ENCODE measurements around the gene CCBE1. TPM values are rescaled to one million over a fixed set of nuclear protein-coding genes. Genes with fewer than 3 reads are reported as not detected.
A peak's percentile ranks its signal among the peaks of the same experiment; 100 is the strongest.

CCBE1 gene
- total RNA-seq, 4 donors from 2014 or later: 1.5 to 10.9 (median 4.6) TPM

DNA sequence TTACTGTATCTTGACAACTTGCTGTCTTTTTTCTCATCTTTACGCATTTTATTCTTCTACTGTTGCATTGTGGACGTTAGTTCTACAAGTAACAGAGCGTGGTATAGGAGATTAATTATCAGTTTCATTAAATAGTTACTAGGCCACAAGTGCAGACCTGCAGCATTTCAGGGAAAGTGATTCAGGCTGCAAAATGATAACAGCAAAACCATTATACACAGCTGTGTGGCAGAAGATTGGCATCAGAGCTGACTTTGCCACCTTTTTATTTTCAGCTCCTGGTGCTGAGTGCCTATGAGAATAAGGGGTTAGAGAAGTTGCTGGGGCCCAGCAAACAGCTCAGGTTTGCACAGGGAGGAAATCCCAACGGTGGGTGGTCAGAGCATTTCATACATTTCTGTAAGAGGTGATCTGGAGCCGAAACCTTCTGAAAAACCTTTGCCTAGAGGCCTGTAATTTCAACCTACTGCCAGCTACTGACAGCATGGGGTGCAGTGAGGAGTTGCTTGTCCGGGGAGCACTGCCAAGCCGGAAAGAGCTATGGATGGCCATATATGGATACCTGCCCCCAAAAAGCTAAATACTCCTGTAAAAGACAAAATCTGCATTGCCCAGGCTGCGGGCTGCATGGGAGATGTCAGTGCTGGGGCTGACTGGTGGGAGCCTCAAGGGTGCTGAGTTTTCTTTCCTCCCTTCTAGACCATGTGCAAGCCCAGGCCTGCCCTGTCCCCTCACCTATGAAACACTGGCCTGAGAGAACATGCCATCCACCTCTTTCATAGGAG is 2.7 kb upstream of the CCBE1 start:
- no peak for DNase-seq
- H3K36me3 ChIP-seq: no peaks in the 10 kb centered on the region
- H3K4me3 ChIP-seq: no peak overlapping the region
- no peak for TF ChIP-seq POLR2A (IDR thresholded peaks at IDR 0.05)
- TF ChIP-seq, protein P1, sequence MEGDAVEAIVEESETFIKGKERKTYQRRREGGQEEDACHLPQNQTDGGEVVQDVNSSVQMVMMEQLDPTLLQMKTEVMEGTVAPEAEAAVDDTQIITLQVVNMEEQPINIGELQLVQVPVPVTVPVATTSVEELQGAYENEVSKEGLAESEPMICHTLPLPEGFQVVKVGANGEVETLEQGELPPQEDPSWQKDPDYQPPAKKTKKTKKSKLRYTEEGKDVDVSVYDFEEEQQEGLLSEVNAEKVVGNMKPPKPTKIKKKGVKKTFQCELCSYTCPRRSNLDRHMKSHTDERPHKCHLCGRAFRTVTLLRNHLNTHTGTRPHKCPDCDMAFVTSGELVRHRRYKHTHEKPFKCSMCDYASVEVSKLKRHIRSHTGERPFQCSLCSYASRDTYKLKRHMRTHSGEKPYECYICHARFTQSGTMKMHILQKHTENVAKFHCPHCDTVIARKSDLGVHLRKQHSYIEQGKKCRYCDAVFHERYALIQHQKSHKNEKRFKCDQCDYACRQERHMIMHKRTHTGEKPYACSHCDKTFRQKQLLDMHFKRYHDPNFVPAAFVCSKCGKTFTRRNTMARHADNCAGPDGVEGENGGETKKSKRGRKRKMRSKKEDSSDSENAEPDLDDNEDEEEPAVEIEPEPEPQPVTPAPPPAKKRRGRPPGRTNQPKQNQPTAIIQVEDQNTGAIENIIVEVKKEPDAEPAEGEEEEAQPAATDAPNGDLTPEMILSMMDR (IDR thresholded peaks at IDR 0.05): no peak
- H3K27ac ChIP-seq: no peak overlapping the region
- H3K9me3 ChIP-seq: no peaks in the 10 kb centered on the region
- no peaks in the 10 kb centered on the region for H3K27me3 ChIP-seq
- intact Hi-C loops (cut with DNase I; ENCODE audit: low total_unique reads): no loop called here
- H3K4me1 ChIP-seq: peaks cover 0 to 2% of the 10 kb centered on the region in 2 donors

DNA sequence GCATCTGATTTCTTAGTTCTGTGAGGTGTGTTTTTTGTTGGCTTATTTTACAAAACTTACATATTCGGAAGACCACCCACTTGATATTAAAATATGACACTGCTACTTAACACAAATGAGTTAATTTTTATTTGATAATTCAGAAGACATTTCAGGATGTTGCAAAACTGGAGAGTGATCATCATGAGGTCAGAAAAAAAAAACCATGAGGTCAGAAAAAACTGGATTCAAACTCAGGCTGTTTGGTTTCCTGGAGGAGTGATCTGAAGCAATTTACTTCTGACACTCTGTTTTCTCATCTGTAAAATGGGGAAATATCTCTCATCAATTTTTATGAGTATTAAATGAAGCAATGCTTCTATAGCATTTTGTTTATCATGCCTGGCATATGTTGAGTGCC is 1.8 kb upstream of the CCBE1 start:
- Histone ChIP-seq H3K27me3 (no peaks in the 10 kb centered on the region), H3K27ac (no peak overlapping the region), H3K36me3 (no peaks in the 10 kb centered on the region), H3K4me3 (no peak overlapping the region), H3K9me3 (no peaks in the 10 kb centered on the region), H3K4me1 (peaks cover 0 to 3% of the 10 kb centered on the region in 2 donors)
- TF ChIP-seq, protein P1 (IDR thresholded peaks at IDR 0.05): no peak
- no peak for TF ChIP-seq POLR2A (IDR thresholded peaks at IDR 0.05)
- no peak for DNase-seq
- intact Hi-C loops (cut with DNase I; ENCODE audit: low total_unique reads): no loop called here

DNA sequence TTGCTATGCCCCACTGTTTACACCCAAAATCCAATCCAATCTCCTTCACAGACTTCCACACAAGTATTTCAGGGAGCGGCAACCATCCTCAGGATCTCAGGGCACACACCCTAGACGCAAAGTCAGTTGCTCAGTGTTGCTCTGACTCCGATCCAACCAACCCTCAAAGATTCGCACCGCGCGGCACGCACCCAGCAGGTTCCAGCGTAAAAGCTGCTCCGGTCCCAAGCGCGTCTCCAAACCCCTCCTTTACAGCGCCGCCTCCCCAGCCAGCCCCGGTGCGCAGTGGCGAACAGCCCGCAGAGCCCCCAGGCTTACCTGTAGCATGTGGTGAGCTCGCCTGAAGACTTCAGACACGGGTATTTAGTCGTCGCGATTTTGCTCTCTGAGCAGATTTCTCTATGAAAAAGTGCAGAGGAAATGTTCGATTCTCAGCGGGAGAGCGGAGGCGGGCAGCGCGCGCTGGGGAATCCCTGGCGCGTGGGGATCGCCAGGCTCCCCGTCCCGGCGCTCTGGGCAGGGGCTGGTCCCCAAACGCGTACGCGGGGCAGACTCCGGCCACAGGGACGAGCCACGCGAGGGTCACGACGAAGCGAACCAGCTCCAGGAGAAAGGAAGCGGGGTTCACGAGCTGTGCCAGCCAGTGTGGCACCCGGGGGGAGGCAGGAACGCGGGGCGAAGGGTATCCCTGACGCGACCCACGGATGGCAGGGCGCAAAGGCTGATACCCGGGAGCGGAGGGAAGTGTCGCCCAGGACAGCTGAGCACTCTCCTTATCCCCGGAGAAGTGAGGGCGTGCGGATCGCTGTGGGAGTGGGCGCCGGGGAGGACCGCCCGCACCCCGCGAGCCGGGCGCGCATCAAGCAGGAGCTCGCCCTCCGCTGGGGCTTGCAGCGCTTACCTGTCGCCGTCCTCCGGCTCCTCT is 650 bp downstream of the CCBE1 start:
- DNase-seq: peak; percentile 17 to 31
- peaks cover 0 to 3% of the 10 kb centered on the region in 2 donors for H3K4me1 ChIP-seq
- peak overlapping the region; percentile 50 to 63 for H3K4me3 ChIP-seq
- H3K27me3 ChIP-seq: no peaks in the 10 kb centered on the region
- TF ChIP-seq, protein P1 (IDR thresholded peaks at IDR 0.05): no peak
- TF ChIP-seq POLR2A (IDR thresholded peaks at IDR 0.05): no peak
- peak overlapping the region; percentile 15 to 40 for H3K27ac ChIP-seq
- H3K9me3 ChIP-seq: no peaks in the 10 kb centered on the region
- intact Hi-C loops (cut with DNase I; ENCODE audit: low total_unique reads): no loop called here
- no peaks in the 10 kb centered on the region for H3K36me3 ChIP-seq

DNA sequence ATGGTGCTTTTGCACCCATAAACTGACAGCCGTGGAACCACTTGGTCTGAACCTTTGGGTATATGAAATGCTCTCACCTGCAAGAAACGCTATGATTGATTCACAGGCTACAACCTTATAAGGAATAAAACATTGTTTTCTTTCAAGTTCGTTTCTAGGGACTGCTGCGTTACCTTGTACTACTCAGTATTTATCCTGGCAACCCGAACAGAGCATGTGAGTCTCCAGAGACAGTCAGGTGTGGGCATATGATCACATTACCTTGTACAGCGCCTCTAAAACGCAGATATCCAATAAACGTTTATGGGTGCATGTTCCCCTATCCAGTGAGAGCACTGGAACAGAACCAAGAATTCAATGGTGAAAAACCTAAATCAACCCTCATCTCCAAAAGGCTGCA is 1.7 kb downstream of the CCBE1 start:
- no peaks in the 10 kb centered on the region for H3K9me3 ChIP-seq
- intact Hi-C loops (cut with DNase I; ENCODE audit: low total_unique reads): no loop called here
- H3K27ac ChIP-seq: no peak overlapping the region
- TF ChIP-seq, protein P1 (IDR thresholded peaks at IDR 0.05): no peak
- TF ChIP-seq POLR2A (IDR thresholded peaks at IDR 0.05): no peak
- no peak for DNase-seq
- H3K4me1 ChIP-seq: peaks cover 0 to 3% of the 10 kb centered on the region in 2 donors
- no peaks in the 10 kb centered on the region for H3K27me3 ChIP-seq
- peak overlapping the region in 1 of 2 donors; percentile 0 for H3K4me3 ChIP-seq
- H3K36me3 ChIP-seq: no peaks in the 10 kb centered on the region

DNA sequence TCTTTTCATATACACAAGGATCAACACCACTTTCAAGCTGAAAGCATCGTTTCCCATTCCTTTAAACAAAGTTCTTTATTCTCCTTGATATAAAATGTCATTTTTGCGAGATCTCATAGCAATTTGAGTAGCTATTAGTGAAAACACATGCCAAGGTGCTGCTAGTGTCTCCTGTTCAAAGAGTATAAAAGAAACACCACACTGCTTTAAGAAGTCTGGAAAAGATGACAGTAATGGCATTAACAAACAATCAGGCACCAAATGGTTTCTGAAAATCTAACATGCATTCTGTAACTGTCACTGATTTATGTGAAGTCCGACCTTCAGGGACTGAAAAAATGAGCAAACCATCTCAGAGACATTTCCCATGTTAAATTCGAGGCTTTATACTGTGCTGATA is 2.4 kb downstream of the CCBE1 start:
- DNase-seq: no peak
- Histone ChIP-seq H3K27me3 (no peaks in the 10 kb centered on the region), H3K4me1 (peaks cover 0 to 3% of the 10 kb centered on the region in 2 donors), H3K36me3 (no peaks in the 10 kb centered on the region), H3K9me3 (no peaks in the 10 kb centered on the region), H3K4me3 (no peak overlapping the region), H3K27ac (no peak overlapping the region)
- intact Hi-C loops (cut with DNase I; ENCODE audit: low total_unique reads): no loop called here
- TF ChIP-seq, protein P1 (IDR thresholded peaks at IDR 0.05): no peak
- TF ChIP-seq POLR2A (IDR thresholded peaks at IDR 0.05): no peak

All from uterus (tissue), 4 donors.